GM19438 (cell line): Measurements from ENCODE around the gene MICAL1.

Experiments
- ATAC-seq: cut with Tn5 transposase; IDR thresholded peaks from one replicate; pipeline ENCODE4 v1.9.1; 2021; ENCODE audit warnings: low read depth; ENCODE audit not compliant: unreplicated experiment

The MICAL1 gene

GRCh38 chr6:109454496-109455436 lies 806 bp downstream of the MICAL1 start:
- peak; percentile 35 for ATAC-seq

DNA sequence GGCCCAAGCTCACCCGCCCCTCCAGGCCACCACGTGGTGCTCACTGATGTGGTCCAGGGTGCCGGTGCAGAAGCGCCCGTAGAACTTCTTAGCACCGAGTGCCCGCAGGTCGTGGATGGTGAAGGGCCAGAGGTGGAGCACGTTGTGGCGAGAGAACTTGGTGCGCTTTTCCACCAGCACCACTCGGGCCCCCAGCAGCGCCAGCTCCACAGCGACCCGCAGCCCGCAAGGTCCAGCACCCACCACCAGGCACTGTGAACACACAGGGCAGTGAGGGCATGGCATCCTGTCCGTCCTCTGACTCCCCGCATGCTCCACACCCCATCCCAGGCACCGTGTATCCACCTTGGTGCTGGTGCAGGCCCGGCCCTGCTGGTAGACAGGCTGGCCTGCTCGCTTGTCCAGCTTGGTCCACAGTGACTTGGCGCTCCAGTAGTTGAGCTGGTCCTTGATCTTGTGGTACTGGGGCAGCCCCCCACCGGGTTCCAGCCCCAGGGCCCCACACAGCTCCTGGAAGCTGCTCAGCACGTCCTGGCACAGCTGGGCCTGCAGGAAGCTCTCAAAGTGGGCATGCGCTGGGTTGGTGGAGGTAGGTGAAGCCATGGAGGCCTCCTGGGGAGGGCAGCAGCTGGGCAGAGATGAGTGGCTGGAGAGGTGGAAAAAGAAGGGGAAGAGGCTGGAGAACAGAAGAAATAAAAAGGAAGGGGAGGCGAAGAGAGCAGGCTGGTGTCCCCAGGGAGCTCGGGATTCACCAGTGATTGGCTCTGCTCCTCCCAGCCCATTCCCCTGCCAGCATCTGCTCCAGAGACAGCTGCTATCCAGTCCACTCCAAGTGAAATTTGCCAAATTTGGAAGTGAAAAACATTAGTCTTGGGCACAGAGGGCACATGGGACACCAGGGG lies 1.7 kb downstream of the MICAL1 start:
- ATAC-seq = no peak

DNA sequence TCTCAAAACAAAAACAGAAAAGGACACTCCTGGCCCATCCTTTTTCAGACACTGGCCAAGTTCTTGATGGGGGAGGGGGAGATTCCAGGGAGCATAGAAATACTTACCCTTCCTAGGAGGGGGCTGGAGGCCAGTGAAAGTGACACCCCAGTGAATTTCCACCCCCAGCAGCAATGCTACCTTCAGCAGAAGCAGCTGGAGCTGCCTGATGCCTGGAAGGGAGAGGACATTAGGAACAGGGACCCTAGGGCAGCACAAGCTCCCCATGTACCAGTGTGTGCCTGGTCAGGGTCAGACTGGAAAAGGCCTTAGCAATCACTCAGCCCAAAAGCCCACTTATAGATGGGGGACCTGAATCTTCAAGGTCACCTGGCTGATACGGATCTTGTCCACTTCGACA lies 2.4 kb downstream of the MICAL1 start:
- no peak for ATAC-seq

DNA sequence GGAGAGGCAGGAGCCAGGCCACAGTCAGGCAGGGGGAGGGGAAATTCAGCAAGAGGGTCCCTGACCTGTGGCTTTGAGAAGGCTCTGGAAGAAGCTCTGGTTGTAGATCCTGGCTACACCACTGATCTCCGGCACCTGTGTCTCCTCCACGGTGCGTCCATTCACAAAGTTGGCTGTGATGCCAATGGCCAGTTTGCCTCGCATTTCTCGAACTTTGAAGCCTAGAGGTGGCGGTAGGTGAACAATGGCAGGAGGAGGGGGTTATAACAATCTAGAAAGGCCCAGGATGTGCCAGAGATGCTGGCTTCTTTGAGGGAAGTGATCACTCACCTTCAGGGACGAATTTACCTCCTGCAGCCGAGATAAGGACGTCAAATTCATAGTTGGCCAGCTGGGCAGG lies 3.4 kb downstream of the MICAL1 start:
- ATAC-seq = no peak

DNA sequence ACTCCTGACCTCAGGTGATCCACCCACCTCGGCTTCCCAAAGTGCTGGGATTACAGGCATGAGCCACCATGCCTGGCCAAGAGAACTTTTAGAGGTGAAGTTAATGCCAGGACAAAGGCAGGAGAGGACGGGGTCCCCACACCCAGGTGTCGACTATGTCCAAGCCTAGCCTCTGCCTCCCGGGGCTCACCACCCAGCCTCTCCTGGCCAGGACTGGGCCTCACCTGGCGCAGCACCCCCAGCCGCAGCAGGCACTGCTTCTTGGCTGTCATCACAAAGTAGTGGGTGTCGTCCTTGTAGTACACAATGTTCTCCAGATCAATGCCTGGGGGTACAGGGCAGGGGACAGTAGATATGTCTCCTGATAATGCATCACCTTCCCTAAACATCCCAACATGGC lies 4.2 kb downstream of the MICAL1 start:
- no peak for ATAC-seq

DNA sequence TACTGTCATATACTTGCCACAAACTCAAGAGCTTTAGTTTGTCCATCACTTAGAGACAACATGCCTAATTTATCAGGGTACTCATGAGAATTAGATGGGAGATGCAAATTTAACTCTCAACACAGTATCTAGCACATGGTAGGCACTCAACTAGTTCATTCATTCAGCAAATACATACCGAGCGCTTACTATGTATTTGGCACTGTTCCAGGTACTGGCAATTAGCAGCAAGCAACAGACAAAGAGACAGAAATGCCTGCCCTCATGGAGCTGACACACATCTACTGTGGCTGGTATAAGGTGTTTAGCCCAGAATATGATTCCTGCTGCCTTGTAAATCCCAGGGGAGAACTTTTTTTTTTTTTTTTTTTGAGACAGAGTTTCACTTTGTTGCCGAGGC lies 4.8 kb downstream of the MICAL1 start:
- ATAC-seq = no peak

DNA sequence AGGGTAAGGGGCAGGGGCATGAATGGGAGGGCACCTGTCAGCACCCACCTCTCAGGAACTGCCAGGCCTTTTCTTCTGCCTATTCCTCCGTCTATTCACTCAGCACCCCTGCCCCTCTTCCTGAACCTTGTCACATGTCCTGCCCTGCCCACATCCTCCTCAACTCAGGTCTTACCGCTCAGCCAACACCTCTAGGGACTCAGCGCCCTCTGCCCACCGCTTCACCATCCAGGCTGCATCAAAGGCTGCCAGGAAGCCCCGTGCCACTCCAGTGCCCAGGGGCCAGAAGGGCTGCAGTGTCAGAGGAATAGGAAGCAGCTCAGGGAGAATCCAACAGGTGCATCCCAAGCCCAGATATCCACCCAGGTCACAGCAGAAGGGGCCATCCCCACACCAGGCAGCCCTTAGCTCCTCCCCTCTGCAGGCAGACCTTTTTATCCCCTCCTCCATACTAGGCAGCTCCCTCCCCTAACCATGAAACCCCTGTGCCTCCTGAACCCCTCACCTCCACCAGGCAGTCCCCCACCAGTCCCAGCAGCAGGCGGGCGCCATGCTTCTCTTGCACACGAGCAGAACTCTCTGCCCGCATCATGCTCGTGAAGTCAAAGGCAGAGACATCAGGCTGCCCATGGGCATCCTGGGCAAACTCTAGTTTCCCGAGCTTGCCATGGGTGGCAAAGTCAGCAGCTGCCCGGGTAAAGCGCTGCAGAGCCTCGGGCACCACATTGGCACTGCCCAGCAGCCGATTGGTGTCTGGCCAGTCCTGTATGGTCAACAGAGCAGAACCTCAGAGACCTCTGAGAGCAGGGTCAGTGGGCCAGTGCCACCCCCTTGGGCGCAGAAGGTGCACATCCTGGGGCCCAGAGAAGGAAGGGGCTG lies 5.5 kb downstream of the MICAL1 start:
- ATAC-seq = no peak

GRCh38 chr6:109449064-109449794 lies 6.3 kb downstream of the MICAL1 start:
- no peak for ATAC-seq

GRCh38 chr6:109448615-109449014 lies 7.0 kb downstream of the MICAL1 start:
- no peak for ATAC-seq

GRCh38 chr6:109447878-109448555 lies 7.6 kb downstream of the MICAL1 start:
- no peak for ATAC-seq

GRCh38 chr6:109447087-109447486 lies 8.5 kb downstream of the MICAL1 start:
- ATAC-seq = no peak

DNA sequence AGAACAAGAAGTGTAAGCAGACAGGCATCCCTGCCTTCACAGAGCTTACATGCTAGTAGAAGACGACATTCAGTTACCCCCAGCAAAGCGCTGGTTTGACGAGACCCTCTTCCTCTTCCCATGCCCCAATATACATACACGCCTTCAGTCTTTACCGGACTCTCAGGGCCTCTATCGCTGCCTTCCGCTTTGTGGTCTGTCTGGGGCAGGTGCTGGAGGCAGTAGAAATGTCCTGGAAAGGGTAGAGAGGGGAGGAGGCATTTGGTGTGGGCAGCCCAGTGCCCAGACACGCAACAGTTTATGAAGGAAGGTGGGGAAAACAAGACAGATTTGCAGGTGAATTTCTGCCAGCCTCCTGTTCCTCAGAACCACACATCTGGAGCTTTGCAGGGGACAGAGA lies 9.0 kb downstream of the MICAL1 start:
- no peak for ATAC-seq

DNA sequence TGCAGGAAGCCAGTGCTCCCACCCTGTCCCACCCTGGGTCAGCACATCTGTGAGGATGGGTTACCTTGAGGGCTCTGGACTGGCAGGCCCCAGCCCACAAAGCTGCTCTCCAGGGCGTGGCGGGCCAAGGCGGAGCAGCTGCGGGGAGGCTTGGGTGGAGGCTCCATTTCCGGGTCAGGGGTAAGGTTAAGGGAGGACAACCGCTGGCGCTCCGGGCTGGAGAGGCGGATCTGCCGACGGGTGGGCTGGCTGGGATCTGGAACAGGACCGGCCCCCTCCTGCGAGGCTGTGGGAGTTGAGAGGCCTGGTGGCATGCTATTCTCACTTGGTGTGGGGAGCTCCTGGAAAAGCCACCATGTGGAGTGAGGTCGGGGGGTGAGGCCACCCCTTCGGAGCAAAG lies 9.5 kb downstream of the MICAL1 start:
- ATAC-seq = no peak

DNA sequence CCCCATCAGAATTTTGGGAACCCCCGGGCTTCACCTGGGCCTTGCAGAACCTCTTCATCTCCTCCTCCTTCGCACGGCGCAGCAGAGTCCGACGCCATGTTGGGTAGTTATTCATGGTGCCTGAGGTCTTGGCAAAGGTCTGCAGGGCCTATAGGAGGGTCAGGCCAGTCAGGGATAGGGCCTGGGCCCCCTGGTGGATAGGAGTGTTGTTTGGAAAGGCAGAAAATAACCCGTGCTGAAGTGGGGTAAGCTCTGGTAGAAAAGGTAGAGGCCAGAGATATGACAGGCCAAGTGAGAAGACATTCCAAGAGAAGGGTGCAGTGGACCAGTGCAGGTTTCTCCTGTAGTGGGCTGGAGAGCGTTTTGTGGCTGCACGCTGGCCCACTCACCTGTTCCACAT lies 10.2 kb downstream of the MICAL1 start:
- no peak for ATAC-seq

DNA sequence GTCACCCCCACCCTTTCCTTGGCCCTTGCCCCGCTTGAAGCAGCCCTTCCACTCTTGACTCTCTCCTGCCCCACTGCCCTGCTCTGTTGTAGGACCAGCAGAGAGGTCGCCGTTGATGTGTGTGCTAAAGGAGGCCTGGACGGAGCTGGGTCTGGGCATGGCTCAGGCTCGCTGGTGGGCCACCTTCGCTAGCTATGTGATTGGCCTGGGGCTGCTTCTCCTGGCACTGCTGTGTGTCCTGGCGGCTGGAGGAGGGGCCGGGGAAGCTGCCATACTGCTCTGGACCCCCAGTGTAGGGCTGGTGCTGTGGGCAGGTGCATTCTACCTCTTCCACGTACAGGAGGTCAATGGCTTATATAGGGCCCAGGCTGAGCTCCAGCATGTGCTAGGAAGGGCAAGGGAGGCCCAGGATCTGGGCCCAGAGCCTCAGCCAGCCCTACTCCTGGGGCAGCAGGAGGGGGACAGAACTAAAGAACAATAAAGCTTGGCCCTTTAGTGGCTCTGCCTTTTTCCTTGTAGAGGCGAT lies 12.1 kb downstream of the MICAL1 start:
- ATAC-seq = no peak

- ATAC-seq = no peak
These were observed 13.1 kb downstream of the MICAL1 start for GRCh38 chr6:109442393-109442924.

DNA sequence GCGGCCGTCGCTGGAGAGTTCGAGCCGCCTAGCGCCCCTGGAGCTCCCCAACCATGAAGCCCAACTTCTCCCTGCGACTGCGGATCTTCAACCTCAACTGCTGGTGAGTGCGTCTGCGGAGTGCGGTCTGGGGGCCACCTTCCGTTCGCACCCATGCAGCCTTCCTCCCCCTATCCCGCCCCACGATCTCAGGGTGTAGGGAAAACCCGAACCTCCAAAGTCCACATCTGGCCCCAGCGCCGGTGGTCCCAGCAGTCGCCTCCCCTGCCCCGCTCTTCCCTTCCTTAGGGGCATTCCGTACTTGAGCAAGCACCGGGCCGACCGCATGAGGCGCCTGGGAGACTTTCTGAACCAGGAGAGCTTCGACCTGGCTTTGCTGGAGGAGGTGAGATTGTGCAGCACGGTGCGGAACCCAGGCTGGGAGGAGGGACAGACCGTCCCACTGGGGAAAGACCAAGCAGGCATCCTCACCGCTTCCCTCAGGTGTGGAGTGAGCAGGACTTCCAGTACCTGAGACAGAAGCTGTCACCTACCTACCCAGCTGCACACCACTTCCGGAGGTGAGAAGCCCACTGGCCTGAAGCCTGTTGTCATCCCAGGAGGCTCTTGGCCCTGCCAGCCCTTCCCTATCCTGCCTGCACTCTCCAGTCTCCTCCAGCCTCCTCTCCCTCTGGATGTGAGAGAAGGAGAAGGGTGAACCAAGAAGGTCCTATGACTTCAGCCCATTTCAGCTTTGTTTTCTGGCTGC lies 14.3 kb downstream of the MICAL1 start:
- ATAC-seq = peak; percentile 35
